Neural crest cell (in vitro differentiated cells): Measurements from ENCODE around the gene RITA1. TPM values are rescaled to one million over a fixed set of nuclear protein-coding genes. Genes with fewer than 3 reads are reported as not detected.
"Not testable (repeated sequence)": the region's sequence is repeated elsewhere in the genome, so short reads cannot be mapped to it uniquely, and the experiment has no call there.

ENCODE experiments used
- DNase-seq: peaks from one replicate; pipeline ENCODE4 v3.0.0; 2021; ENCODE audit warnings: low read depth, mixed read lengths, low spot score
- H3K27ac Mint-ChIP-seq: one replicate; pipeline ENCODE4 v1.8.0; 2021; ENCODE audit warnings: mild to moderate bottlenecking, mixed read lengths; ENCODE audit not compliant: unreplicated experiment
- H3K27me3 Mint-ChIP-seq: 2 replicates; pipeline ENCODE4 v1.8.0; 2021; ENCODE audit warnings: low read depth, mild to moderate bottlenecking, mixed read lengths
- H3K36me3 Mint-ChIP-seq: 2 replicates; pipeline ENCODE4 v1.8.0; 2021; ENCODE audit warnings: low read depth, mild to moderate bottlenecking, mixed read lengths
- H3K4me1 Mint-ChIP-seq: 2 replicates; pipeline ENCODE4 v1.8.0; 2021; ENCODE audit warnings: mixed read lengths
- H3K4me3 Mint-ChIP-seq: one replicate; pipeline ENCODE4 v1.8.0; 2021; ENCODE audit warnings: mild to moderate bottlenecking, mixed read lengths
- H3K9me3 Mint-ChIP-seq: 2 replicates; pipeline ENCODE4 v1.8.0; 2021; ENCODE audit warnings: mixed read lengths
- total RNA-seq: library from RNA; stranded (reverse); gene quantifications from 2 replicates; pipeline ENCODE4 v1.2.1, GENCODE V29; 2021
- TF ChIP-seq, protein P1 (sequence below): fragments of 200-600 bp; sonication (generic); conservative IDR thresholded peaks from 2 replicates; pipeline ENCODE4 v1.5.0; 2021; ENCODE audit warnings: antibody characterized with exemption, mild to moderate bottlenecking

The RITA1 gene
- total RNA-seq, 1 donor from 2014 or later: 20.1 TPM

DNA sequence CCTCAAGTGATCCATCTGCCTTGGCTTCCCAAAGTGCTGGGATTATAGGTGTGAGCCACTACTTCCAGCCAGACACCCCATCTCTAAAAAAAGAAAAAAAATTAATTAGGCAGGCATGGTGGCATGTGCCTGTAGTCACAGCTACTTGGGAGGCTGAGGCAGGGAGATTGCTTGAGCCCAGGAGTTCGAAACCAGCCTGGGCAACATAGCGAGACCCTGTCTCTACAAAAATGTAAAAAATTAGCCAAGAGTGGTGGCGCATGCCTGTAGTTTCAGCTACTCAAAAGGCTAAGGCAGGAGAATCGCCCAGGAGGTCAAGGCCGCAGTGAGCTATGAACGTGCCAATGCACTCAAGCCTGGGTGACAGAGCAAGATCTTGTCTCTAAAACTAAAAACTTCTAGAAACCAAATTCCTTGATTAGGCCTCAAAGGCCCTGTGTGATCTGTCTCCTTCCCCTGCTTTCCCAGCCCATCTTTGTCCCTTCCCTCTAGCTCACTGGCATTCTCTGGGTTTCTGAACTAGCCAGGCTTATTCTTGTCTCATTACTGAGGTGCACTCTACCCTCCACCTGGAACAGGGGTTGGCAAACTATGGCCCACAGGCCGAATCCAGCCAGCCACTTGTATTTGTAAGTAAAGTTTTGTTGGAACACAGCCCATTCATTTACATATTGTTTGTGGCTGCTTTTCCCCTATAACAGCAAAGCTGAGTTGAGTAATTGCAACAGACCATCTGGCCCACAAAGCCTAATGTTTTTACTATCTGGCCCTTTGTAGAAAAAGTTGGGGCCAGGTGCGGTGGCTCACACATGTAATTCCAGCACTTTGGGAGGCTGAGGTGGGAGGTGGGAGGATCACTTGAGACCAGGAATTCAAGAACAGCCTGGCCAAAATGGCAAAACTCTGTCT lies 18.6 kb downstream of the RITA1 start:
- H3K27ac Mint-ChIP-seq: no peak overlapping the region
- H3K36me3 Mint-ChIP-seq: peaks cover 5% of the 10 kb centered on the region
- H3K9me3 Mint-ChIP-seq: no peaks in the 10 kb centered on the region
- H3K4me3 Mint-ChIP-seq: no peak overlapping the region
- TF ChIP-seq, protein P1, sequence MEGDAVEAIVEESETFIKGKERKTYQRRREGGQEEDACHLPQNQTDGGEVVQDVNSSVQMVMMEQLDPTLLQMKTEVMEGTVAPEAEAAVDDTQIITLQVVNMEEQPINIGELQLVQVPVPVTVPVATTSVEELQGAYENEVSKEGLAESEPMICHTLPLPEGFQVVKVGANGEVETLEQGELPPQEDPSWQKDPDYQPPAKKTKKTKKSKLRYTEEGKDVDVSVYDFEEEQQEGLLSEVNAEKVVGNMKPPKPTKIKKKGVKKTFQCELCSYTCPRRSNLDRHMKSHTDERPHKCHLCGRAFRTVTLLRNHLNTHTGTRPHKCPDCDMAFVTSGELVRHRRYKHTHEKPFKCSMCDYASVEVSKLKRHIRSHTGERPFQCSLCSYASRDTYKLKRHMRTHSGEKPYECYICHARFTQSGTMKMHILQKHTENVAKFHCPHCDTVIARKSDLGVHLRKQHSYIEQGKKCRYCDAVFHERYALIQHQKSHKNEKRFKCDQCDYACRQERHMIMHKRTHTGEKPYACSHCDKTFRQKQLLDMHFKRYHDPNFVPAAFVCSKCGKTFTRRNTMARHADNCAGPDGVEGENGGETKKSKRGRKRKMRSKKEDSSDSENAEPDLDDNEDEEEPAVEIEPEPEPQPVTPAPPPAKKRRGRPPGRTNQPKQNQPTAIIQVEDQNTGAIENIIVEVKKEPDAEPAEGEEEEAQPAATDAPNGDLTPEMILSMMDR: no peak
- H3K27me3 Mint-ChIP-seq: no peaks in the 10 kb centered on the region
- DNase-seq: no peak
- peaks cover 10% of the 10 kb centered on the region for H3K4me1 Mint-ChIP-seq

GRCh38 chr12:113204804-113205203 lies 19.3 kb downstream of the RITA1 start:
- no peak overlapping the region for H3K27ac Mint-ChIP-seq
- no peaks in the 10 kb centered on the region for H3K9me3 Mint-ChIP-seq
- no peaks in the 10 kb centered on the region for H3K27me3 Mint-ChIP-seq
- peaks cover 10% of the 10 kb centered on the region for H3K4me1 Mint-ChIP-seq
- no peak overlapping the region for H3K4me3 Mint-ChIP-seq
- DNase-seq: no peak
- H3K36me3 Mint-ChIP-seq: peaks cover 5% of the 10 kb centered on the region
- TF ChIP-seq, protein P1: no peak

DNA sequence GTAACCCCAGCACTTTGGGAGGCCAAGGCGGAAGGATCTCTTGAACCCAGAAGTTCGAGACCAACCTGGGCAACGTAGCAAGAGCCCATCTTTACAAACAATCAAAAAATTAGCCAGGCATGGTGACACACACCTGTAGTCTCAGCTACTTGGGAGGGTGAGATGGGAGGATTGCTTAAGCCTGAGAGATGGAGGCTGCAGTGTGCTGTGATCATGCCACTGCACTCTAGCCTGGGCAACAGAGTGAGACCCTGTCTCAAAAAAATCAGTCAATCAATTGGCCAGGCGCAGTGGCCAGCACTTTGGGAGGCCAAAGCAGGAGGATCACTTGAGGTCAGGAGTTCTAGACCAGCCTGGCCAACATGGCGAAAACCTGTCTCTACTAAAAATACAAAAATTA lies 21.3 kb downstream of the RITA1 start:
- H3K27me3 Mint-ChIP-seq, H3K9me3 Mint-ChIP-seq, H3K4me3 Mint-ChIP-seq, H3K27ac Mint-ChIP-seq, DNase-seq, H3K36me3 Mint-ChIP-seq: not testable (repeated sequence)
- peaks cover 10% of the 10 kb centered on the region for H3K4me1 Mint-ChIP-seq

- Mint-ChIP-seq H3K27me3 (no peaks in the 10 kb centered on the region), H3K36me3 (peaks cover 5% of the 10 kb centered on the region), H3K27ac (peak overlapping the region; percentile 58), H3K4me1 (peaks cover 10% of the 10 kb centered on the region), H3K4me3 (no peak overlapping the region), H3K9me3 (no peaks in the 10 kb centered on the region)
- TF ChIP-seq, protein P1: no peak
- no peak for DNase-seq
Observed at GRCh38 chr12:113207613-113208040, 22.1 kb downstream of the RITA1 start.

DNA sequence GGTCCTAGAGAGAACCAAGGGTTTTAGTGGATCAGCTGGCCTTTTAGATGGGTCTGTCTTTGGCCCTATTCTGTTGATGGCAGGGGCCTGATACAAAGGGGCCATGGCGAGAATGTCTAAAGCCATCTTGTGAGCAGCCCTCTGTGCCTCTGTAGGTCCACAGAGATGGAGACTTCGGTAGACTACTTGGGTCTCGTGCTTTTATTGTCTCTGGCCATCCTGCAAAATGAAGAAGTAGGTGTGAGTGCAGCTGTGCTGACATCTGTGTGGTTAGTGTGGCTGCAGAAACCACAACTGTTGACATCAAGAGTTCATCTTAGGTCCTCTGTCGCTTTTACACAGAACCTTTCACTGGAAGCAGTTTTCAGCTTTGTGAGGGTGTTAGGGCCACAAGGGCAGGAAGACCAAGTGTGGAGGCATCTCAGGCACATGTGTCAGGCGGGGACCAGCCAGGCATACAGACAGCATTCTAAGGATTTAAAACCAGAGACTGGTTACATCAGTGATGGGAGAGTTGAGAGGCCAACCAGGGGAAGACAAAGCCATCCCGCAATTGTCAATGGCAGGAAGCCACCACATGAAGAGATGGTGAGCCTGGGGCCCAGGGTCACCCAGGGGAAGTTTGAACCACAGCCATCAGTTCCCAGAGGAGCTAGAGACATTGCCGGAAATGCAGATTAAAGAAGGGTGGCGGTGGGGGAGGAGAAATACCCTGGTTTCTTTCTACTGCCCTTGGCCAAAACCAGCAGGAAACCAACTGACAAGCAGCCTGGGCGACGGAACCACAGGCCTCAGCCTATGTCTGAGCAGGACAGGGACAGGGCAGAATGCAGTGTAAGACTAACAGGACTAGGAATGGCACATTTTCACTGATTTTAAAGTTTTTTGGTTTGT lies 22.8 kb downstream of the RITA1 start:
- no peaks in the 10 kb centered on the region for H3K27me3 Mint-ChIP-seq
- H3K4me1 Mint-ChIP-seq: peaks cover 10% of the 10 kb centered on the region
- H3K4me3 Mint-ChIP-seq: no peak overlapping the region
- TF ChIP-seq, protein P1: no peak
- H3K36me3 Mint-ChIP-seq: peaks cover 5% of the 10 kb centered on the region
- no peak overlapping the region for H3K27ac Mint-ChIP-seq
- H3K9me3 Mint-ChIP-seq: no peaks in the 10 kb centered on the region
- no peak for DNase-seq
